HL-60 (cell line): Measurements from ENCODE around the gene ITGB3.

ENCODE experiments used
- GABPA ChIP-seq: IDR thresholded peaks from 2 replicates; pipeline ENCODE4 v1.6.1; 2012; ENCODE audit warnings: low read depth
- POLR2AphosphoS5 ChIP-seq: IDR thresholded peaks from 2 replicates; pipeline ENCODE4 v1.6.1; 2012; ENCODE audit warnings: low read depth
- TF ChIP-seq, protein P1 (sequence below): IDR thresholded peaks from one replicate; pipeline ENCODE4 v1.5.1; 2011; ENCODE audit warnings: low read length, control low read depth, inconsistent platforms; ENCODE audit not compliant: insufficient read depth
- TF ChIP-seq, protein P2 (sequence below): IDR thresholded peaks from 2 replicates; pipeline ENCODE4 v1.6.1; 2012; ENCODE audit warnings: low read depth; ENCODE audit not compliant: insufficient replicate concordance

DNA sequence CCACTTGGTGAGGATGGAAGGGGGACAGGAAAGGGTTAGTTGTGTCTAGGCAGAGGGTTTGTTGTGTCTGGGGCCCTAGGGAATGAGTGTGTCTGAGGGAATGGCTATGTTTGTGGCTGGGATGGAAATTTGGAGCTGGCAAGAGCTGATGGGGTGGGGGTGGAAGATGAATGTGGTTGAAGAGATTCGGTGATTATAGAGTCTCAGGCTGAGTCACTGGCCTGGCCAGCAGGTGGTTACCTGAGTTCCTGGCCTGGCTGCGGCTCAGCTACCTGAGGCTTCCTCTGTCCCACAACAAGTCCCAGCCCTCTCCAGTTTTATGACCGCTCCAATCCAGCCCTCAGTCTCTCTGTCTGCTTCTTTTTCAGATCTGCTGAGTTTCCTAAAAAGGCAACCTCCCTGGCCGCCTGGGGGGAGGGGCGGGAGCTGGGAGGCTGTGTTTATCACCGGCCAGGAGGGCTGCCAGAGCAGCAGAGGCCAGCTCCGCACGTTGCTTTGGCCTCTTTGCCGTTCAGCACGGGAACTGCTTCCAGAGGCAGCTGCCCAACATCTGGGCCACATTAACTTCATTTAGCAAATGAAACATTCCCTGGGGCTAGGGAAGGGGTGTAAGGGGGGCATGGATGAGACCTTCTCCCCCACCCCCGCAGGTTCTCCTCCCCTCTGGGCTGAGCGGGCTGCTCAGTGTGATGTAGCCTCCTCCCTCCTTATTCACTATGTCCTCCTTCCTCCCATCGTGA is 21.8 kb downstream of the ITGB3 start:
- TF ChIP-seq, protein P1, sequence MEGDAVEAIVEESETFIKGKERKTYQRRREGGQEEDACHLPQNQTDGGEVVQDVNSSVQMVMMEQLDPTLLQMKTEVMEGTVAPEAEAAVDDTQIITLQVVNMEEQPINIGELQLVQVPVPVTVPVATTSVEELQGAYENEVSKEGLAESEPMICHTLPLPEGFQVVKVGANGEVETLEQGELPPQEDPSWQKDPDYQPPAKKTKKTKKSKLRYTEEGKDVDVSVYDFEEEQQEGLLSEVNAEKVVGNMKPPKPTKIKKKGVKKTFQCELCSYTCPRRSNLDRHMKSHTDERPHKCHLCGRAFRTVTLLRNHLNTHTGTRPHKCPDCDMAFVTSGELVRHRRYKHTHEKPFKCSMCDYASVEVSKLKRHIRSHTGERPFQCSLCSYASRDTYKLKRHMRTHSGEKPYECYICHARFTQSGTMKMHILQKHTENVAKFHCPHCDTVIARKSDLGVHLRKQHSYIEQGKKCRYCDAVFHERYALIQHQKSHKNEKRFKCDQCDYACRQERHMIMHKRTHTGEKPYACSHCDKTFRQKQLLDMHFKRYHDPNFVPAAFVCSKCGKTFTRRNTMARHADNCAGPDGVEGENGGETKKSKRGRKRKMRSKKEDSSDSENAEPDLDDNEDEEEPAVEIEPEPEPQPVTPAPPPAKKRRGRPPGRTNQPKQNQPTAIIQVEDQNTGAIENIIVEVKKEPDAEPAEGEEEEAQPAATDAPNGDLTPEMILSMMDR: no peak
- TF ChIP-seq POLR2AphosphoS5: no peak
- no peak for TF ChIP-seq GABPA
- TF ChIP-seq, protein P2, sequence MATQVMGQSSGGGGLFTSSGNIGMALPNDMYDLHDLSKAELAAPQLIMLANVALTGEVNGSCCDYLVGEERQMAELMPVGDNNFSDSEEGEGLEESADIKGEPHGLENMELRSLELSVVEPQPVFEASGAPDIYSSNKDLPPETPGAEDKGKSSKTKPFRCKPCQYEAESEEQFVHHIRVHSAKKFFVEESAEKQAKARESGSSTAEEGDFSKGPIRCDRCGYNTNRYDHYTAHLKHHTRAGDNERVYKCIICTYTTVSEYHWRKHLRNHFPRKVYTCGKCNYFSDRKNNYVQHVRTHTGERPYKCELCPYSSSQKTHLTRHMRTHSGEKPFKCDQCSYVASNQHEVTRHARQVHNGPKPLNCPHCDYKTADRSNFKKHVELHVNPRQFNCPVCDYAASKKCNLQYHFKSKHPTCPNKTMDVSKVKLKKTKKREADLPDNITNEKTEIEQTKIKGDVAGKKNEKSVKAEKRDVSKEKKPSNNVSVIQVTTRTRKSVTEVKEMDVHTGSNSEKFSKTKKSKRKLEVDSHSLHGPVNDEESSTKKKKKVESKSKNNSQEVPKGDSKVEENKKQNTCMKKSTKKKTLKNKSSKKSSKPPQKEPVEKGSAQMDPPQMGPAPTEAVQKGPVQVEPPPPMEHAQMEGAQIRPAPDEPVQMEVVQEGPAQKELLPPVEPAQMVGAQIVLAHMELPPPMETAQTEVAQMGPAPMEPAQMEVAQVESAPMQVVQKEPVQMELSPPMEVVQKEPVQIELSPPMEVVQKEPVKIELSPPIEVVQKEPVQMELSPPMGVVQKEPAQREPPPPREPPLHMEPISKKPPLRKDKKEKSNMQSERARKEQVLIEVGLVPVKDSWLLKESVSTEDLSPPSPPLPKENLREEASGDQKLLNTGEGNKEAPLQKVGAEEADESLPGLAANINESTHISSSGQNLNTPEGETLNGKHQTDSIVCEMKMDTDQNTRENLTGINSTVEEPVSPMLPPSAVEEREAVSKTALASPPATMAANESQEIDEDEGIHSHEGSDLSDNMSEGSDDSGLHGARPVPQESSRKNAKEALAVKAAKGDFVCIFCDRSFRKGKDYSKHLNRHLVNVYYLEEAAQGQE: no peak
